Measurements from ENCODE around the gene UBE2H.

The UBE2H gene

GRCh38 chr7:129950191-129950932 lies 2.4 kb downstream of the UBE2H start:
- peak; percentile 33 for DNase-seq

DNA sequence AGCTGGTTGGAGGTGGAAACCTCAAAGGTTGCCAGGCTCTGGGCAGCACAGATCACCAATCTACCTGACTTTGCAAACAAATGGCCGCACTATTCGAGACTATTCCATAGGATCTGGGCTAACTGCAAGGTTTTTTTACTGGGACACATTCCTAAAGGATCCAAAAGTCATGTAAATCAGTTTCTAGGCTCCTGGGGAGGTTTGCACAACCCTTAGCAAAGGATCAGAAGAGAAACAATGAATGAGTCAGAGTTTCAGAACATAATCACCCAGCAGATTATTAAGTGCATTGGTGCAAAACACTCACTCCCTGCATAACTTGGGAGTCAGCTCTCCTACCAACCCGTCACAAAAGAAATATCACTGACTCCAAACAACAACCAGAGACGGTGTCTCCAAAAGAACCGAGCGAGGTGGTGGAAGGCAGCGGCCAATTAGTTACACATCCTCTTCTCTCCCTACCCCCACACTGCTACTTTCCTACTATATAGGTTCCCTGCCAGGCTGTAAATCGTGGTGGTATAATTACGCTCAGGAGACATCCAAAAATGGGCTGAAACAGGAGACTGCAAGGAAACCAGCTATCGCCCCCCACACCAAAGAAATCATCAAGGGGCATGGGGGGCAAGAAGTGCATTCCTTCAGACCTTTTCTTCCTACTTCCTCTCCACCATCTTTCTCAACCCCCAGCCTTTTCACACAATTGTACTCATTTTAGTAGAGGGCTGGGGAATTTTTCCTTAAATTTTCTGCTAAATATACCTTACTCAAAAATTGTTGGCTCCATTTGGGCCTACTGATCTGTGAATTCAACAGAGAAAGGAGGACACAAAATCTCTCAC lies 3.2 kb downstream of the UBE2H start:
- peak; percentile 22 for DNase-seq

DNA sequence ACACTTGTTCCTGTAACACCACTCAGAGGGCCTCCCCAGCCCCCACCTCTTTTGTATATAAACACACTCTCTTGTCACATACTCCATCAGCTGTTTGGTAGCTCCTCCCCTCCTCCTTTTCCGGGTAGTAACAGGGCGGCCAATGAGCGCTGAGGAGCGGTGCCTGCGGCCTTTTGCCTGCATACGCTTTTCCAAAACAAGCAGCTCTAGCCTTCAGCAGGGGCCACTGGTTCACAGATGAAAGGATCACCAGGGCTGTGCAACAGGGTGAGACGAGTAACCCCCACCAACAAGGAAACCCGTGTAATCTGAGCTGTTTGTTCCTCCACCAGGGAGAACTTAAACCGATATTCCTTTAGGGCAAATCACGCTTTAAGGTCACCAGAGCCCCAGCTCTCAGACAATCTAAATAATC lies 3.9 kb downstream of the UBE2H start:
- DNase-seq: peak; percentile 86

- no peak for DNase-seq
Observed at GRCh38 chr7:129948338-129948737, 4.4 kb downstream of the UBE2H start.

DNA sequence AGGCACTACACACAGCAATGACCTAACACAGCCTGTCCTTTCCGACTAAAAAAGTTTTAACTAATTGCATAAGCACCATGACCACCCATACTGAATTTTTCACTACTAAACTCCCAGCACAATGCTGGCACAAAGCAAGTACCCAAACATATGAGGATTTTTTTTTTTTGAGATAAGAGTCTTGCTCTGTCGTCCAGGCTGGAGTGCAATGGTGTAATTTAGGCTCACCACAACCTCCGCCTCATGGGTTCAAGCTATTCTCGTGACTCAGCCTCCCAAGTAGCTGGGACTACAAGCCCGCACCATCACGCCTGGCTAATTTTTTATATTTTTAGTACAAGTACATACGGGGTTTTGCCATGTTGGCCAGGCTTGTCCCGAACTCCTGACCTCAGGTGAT lies 5.1 kb downstream of the UBE2H start:
- no peak for DNase-seq

DNA sequence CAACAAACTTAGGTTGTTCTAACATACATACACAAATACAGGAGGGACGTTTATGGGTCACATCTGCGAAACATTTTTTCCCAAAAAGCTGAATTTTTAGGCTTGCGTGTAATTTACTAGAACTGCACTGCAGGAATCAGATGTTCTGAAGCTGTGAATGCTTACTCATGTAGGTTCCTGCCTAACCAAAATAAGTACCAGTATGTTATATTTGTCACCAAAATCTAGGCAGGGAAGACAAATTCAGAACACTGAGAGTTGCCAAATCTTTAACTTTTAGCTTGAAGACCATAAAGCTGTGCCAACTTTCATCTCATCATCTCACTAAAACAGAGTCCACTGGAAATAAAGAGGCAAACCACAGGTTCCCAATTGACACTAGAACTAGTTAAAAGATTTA lies 5.7 kb downstream of the UBE2H start:
- no peak for DNase-seq

- no peak for DNase-seq
Observed at GRCh38 chr7:129946282-129946681, 6.5 kb downstream of the UBE2H start.

GRCh38 chr7:129943352-129943751 lies 9.4 kb downstream of the UBE2H start:
- no peak for DNase-seq

DNA sequence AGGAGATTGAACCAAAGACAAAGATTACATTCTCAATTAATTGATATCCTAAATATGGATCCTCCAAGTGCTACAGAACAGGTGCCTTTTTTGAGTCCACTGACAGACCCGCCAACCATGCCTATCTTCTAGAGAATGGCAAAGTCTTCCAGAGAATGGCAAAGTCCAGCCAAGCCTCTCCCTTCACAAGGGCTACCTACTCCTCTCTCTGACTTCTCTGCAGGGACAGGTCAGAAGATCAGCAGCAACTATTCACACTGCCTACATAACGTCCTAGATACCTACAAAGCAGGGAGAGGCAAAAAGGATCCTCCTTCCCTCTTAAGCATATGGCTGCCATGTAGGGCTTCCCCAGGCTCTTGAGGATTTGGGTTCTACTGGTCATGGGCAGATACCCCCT lies 12.4 kb downstream of the UBE2H start:
- no peak for DNase-seq

DNA sequence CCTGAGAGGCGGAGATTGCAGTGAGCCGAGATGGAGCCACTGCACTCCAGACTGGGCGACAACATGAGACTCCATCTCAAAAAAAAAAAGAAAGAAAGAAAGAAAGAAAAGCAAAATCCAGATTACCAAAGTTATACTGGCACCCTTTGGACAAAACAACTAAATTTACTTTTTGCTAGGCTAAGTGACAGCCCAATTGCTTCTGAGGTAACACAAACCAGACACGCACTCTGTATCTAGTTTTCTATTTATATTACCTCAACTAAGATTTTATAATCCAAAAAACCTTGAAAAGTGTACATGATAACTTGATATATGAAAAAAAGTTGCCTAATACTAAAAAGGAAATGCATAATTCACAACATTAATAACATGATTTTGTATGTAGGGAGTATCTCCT lies 12.9 kb downstream of the UBE2H start:
- no peak for DNase-seq

- DNase-seq: no peak
Observed at GRCh38 chr7:129933627-129934026, 19.1 kb downstream of the UBE2H start.

GRCh38 chr7:129926618-129927017 lies 26.1 kb downstream of the UBE2H start:
- DNase-seq: no peak

DNA sequence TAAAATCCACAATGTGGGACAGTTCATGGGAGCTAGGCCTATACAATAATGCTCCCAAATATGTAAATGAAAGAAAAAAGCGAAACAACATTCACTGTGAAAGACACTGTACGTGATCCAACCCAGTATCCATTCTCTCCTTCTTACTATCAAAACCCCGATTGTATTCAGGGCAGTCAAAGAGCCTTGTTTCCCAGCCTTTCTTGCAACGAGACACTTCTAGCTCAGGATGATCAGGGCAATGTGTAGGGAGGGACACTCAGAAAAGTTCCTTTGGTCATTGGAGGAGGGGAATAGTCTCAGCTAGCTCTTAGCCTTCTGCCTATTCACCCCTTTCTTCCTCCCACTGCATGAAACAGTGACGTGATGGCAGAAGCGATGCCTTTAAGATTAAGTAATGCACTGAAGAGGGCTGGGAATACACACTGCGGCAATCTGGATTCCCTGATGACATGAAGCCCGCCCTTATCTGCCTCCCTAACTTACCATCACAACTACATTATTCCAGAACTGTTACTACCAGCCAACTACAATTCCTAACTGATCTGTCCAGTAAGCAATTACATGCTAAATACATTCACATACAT lies 27.3 kb downstream of the UBE2H start:
- DNase-seq: no peak

- DNase-seq: no peak
Observed at GRCh38 chr7:129924602-129925001, 28.2 kb downstream of the UBE2H start.

DNA sequence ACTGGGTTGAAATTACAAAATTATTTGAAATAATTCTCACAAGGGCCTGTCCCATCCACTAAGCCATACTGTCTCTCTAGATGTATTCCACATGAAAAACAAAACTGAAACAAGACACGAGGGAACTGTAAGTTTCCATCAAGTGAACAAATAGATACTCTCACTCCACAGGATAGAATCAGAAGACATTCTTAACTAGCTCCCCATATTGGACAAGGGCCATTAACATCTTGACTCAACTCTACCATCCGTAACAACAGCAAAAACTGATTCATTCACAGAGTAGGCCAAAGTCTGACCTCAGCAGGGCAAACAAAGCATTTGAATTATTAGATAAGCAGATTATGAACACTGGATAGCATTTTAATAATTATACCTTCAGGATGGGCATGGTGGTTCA lies 29.1 kb downstream of the UBE2H start:
- DNase-seq: no peak

- DNase-seq: no peak
Observed at GRCh38 chr7:129919492-129919891, 33.3 kb downstream of the UBE2H start.

GRCh38 chr7:129918922-129919321 lies 33.8 kb downstream of the UBE2H start:
- DNase-seq: no peak

- DNase-seq: no peak
Observed at GRCh38 chr7:129917934-129918333, 34.8 kb downstream of the UBE2H start.

GRCh38 chr7:129914536-129915272 lies 38.1 kb downstream of the UBE2H start:
- peak; percentile 38 for DNase-seq

GRCh38 chr7:129913428-129913827 lies 39.3 kb downstream of the UBE2H start:
- DNase-seq: no peak

GRCh38 chr7:129911790-129912189 lies 41.0 kb downstream of the UBE2H start:
- no peak for DNase-seq

DNA sequence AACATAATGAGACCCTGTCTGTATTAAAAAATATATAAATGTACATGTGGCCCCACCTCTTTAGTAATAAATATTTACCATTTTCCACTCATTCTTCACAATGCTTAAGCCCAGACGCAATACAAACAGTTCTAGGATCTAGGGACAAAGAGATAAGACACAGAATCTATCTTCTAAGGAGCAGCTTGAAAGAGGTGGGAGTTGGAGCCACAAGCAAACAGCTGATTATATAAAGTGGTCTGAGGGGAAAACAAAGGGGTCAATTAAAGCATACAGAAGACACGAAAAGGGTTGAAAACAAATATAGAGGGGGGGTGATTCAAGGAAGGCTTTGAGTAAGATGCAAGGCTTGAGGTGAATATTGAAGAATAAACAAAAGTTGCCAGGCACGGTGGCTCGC lies 43.1 kb downstream of the UBE2H start:
- DNase-seq: no peak

DNA sequence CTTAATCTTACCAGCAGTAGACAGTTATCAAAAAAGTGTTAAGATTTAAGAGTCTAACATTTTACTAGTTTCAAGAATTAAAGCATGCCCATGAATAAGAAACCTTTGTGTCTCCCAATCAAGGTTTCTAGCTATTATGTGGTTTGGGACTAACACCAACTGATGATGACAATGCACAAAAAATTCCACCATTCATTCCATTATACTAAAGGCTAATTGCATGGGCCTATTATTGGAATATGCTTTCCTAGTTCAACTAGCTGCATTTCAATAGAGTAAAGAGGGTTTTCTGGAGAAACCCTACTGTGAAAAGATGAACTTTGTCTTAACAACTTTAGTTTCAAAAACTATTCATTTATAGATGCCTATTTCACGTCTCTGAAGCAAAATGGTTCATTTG lies 44.6 kb downstream of the UBE2H start:
- DNase-seq: no peak
